ENCODE data around the gene SS18L1. TPM values are rescaled to one million over a fixed set of nuclear protein-coding genes. Genes with fewer than 3 reads are reported as not detected.

SS18L1 gene
- total RNA-seq, 1 experiment from 2014 or later, result 28.1 TPM

DNA sequence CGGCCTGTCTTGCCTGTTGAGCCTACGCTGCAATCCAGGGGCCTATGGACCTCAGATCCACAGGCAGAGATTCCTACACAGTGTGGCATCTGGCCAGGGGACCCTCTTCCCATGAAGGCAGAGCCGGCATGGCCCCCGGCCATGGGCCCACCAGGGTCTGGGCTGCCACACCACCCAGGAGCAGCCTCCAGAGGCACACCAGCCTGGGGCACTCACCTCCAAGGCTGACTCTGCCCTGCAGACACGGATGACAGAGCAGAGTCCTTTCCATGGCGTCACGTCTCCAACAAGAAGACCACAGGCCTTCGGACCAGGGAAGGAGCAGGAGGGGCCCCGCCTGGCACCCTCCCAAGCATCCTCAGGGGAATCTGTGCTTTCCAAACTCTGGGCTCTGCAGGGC, 80.0 kb downstream of the SS18L1 start (continued):
- TF ChIP-seq ZNF274 (IDR thresholded peaks at IDR 0.05; ENCODE audit: low read depth, low read length) (no peak), ZBTB33 (IDR thresholded peaks at IDR 0.05; ENCODE audit: extremely low read depth, insufficient replicate concordance, low read length) (no peak), TCF7L2 (IDR thresholded peaks at IDR 0.05; ENCODE audit: borderline replicate concordance, extremely low read depth, insufficient read depth, insufficient read length) (no peak), EZH2phosphoT487 (IDR thresholded peaks at IDR 0.05; ENCODE audit: borderline replicate concordance) (no peak), FOSL1 (IDR thresholded peaks at IDR 0.05; ENCODE audit: low read depth) (no peak), SIN3A (IDR thresholded peaks at IDR 0.05; ENCODE audit: low read depth) (no peak)
- TF ChIP-seq, protein P1, sequence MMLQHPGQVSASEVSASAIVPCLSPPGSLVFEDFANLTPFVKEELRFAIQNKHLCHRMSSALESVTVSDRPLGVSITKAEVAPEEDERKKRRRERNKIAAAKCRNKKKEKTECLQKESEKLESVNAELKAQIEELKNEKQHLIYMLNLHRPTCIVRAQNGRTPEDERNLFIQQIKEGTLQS (IDR thresholded peaks at IDR 0.05), result no peak

- no peaks in the 10 kb centered on the region for H3K79me2 ChIP-seq (ENCODE audit: insufficient read depth, low read length)
- H3K36me3 ChIP-seq (ENCODE audit: control insufficient read depth in 1 of 2, insufficient read depth in 2 of 2, low read length in 2 of 2), result no peaks in the 10 kb centered on the region
- no peak overlapping the region for H3K4me2 ChIP-seq (ENCODE audit: low read length)
- no peaks in the 10 kb centered on the region for H4K20me1 ChIP-seq (ENCODE audit: insufficient read depth)
- POLR2A ChIA-PET, result no interaction called here
- H3K9ac ChIP-seq (ENCODE audit: low read length), result no peak overlapping the region
- H3K4me1 ChIP-seq (ENCODE audit: control insufficient read depth in 1 of 2, insufficient read depth in 2 of 2, low read length in 2 of 2), result peaks cover 0 to 8% of the 10 kb centered on the region in 2 experiments; a peak in 1 of 4 replicates
- no peaks in the 10 kb centered on the region for H3K9me2 ChIP-seq (ENCODE audit: insufficient read depth)
- DNase-seq (ENCODE audit: low read depth, low spot score), result no peak
- H2AFZ ChIP-seq (ENCODE audit: low read depth, low read length, poor library complexity, severe bottlenecking), result no peak overlapping the region
- CTCF ChIA-PET, result no interaction called here
- BruUV-seq (replicated peaks), result no TSS peak
- no peak for ATAC-seq
- H3K27ac ChIP-seq (ENCODE audit: low read depth, low read length), result no peak overlapping the region
- intact Hi-C loops (cut with micrococcal nuclease), result no loop called here
- no peak overlapping the region for H3K4me3 ChIP-seq (replicated peaks in 1 of 2; ENCODE audit: low read depth in 1 of 2, low read length in 2 of 2)
- H3K9me3 ChIP-seq (ENCODE audit: control insufficient read depth in 1 of 2, insufficient read depth in 1 of 2, low read depth in 1 of 2, low read length in 2 of 2), result no peaks in the 10 kb centered on the region
- RAD21 ChIA-PET (ENCODE audit: low non-redundant PET in 1 of 2, low total read pairs in 2 of 2, uncharacterized antibody in 2 of 2, unreplicated experiment in 2 of 2), result no interaction called here
- H3K27me3 ChIP-seq (ENCODE audit: insufficient read depth, low read length), result peaks cover 23% of the 10 kb centered on the region; the same call in 1 of the 2 replicates
- no peak for TF ChIP-seq MAX (IDR thresholded peaks at IDR 0.05)
- TF ChIP-seq SP1 (IDR thresholded peaks at IDR 0.05; ENCODE audit: low read depth), result no peak
- no peak for TF ChIP-seq CBX3 (IDR thresholded peaks at IDR 0.05; ENCODE audit: low read depth)
- TF ChIP-seq FOSL1 (IDR thresholded peaks at IDR 0.05; ENCODE audit: low read depth), result no peak
- TF ChIP-seq EZH2 (IDR thresholded peaks at IDR 0.05), result no peak
- TF ChIP-seq, protein P2, sequence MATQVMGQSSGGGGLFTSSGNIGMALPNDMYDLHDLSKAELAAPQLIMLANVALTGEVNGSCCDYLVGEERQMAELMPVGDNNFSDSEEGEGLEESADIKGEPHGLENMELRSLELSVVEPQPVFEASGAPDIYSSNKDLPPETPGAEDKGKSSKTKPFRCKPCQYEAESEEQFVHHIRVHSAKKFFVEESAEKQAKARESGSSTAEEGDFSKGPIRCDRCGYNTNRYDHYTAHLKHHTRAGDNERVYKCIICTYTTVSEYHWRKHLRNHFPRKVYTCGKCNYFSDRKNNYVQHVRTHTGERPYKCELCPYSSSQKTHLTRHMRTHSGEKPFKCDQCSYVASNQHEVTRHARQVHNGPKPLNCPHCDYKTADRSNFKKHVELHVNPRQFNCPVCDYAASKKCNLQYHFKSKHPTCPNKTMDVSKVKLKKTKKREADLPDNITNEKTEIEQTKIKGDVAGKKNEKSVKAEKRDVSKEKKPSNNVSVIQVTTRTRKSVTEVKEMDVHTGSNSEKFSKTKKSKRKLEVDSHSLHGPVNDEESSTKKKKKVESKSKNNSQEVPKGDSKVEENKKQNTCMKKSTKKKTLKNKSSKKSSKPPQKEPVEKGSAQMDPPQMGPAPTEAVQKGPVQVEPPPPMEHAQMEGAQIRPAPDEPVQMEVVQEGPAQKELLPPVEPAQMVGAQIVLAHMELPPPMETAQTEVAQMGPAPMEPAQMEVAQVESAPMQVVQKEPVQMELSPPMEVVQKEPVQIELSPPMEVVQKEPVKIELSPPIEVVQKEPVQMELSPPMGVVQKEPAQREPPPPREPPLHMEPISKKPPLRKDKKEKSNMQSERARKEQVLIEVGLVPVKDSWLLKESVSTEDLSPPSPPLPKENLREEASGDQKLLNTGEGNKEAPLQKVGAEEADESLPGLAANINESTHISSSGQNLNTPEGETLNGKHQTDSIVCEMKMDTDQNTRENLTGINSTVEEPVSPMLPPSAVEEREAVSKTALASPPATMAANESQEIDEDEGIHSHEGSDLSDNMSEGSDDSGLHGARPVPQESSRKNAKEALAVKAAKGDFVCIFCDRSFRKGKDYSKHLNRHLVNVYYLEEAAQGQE (IDR thresholded peaks at IDR 0.05; ENCODE audit: low read depth), result no peak
- no peak for TF ChIP-seq JUND (IDR thresholded peaks at IDR 0.05)
- TF ChIP-seq ELF1 (IDR thresholded peaks at IDR 0.05; ENCODE audit: borderline replicate concordance, low read depth), result no peak
- TF ChIP-seq POLR2A (IDR thresholded peaks at IDR 0.05; ENCODE audit: borderline replicate concordance, extremely low read depth, insufficient read depth, insufficient read length), result no peak
- no peak for TF ChIP-seq POLR2AphosphoS5 (IDR thresholded peaks at IDR 0.05; ENCODE audit: low read depth, low read length)
- no peak for TF ChIP-seq ZBTB33 (IDR thresholded peaks at IDR 0.05; ENCODE audit: extremely low read depth, insufficient replicate concordance, low read length)
- TF ChIP-seq ZNF274 (IDR thresholded peaks at IDR 0.05; ENCODE audit: low read depth, low read length), result no peak
- TF ChIP-seq SRF (IDR thresholded peaks at IDR 0.05; ENCODE audit: low read depth), result no peak
These were observed 80.7 kb downstream of the SS18L1 start for GRCh38 chr20:62224113-62224855.

Data from HCT116 (cell line).